ENCODE measurements around the gene KDM4B.

KDM4B gene

DNA sequence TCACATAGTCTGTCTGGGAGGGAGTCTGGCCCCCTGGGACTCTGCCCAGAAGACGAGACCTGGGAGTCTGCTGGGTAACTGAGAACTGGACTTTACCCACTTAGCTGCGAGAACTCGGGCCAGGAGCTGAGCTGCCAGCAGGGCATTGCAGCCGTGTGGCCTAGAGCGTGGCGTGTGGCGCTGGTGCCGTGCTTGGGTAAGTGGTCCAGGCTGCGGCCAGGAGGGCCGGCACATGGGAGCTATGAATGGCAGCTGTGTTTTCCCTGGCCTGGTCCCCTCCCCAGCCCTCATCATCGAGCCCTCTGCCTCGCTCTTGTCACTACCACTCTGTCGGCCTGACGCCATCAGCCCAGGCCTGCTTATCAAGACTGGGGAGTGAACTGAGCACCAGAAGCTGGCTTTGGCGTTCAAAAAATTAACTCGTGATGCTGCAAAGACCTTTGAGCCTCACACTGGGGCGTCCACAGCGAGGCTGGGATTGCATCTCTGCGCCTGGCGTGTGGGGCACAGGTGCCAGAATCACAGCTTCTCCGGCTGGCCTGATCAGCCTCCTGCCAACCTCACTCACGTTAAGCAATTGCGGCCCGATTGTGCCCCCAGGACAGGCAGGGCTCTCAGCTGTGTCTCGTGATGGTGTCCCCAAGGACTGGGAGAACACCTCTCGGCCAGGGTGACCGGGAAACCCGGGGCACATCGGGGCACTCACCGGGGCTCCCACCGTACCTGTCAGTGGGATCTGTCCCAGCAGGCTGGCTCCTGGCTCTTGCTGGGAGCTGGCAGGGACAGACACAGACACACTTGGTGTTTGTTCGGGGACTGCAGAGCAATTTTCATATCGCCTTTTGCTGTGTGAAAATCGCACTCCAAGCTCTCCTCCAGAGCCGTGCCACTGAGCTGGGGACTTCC is 85.9 kb downstream of the KDM4B start:
- no peak overlapping the region for H3K27ac ChIP-seq
- TF ChIP-seq CTCF (conservative IDR thresholded peaks at IDR 0.05) (no peak), ZFX (IDR thresholded peaks at IDR 0.05) (no peak)

GRCh38 chr19:5055457-5055776 is 86.5 kb downstream of the KDM4B start:
- no peak overlapping the region for H3K27ac ChIP-seq
- no peak for TF ChIP-seq CTCF (conservative IDR thresholded peaks at IDR 0.05)
- TF ChIP-seq ZFX (IDR thresholded peaks at IDR 0.05), result no peak

GRCh38 chr19:5057860-5058259 is 88.9 kb downstream of the KDM4B start:
- TF ChIP-seq ZFX (IDR thresholded peaks at IDR 0.05) (no peak), CTCF (conservative IDR thresholded peaks at IDR 0.05) (no peak)

DNA sequence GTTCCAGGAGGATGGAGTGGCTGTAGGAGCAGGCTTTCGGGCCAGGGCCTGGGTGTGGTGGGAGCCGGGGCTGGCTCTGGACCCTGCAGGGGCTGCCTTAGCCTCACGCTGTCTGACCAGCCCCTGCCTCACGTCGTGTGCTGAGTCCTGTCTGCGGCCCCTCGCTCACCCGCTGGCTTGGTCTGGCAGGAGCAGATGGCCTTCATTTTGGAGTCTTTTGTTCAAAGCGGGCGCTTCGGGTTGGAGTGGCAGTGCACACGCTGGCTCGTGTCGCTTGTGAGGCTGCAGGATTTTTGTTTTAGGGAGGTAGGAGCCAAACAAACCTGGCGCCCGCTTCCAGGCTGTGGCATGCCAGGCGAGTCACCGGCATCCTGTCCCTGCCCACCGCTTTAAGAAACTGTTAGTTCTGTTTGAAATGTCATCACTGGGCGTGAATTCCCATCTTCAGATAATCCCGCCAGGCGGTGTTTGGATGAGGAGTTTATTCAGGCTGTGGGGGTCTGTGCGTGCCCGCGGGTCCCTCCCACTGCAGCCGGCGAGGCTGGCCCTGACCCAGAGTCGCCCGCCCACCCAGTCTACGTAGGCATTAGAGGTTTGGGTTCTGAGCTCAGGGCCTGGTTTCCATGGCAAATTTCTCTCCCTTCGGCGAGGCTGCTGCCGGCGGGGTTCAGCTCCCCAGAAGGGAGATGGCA is 89.8 kb downstream of the KDM4B start:
- H3K27ac ChIP-seq, result no peak overlapping the region
- TF ChIP-seq ZFX (IDR thresholded peaks at IDR 0.05), result no peak
- TF ChIP-seq CTCF (conservative IDR thresholded peaks at IDR 0.05), result no peak

More at GRCh38 chr19:5057860-5058259, 88.9 kb downstream of the KDM4B start:
- no peak overlapping the region for H3K27ac ChIP-seq

GRCh38 chr19:5059213-5059574 is 90.3 kb downstream of the KDM4B start:
- H3K27ac ChIP-seq, result no peak overlapping the region
- TF ChIP-seq ZFX (IDR thresholded peaks at IDR 0.05) (no peak), CTCF (conservative IDR thresholded peaks at IDR 0.05) (no peak)

GRCh38 chr19:5059793-5060192 is 90.9 kb downstream of the KDM4B start:
- no peak overlapping the region for H3K27ac ChIP-seq
- no peak for TF ChIP-seq ZFX (IDR thresholded peaks at IDR 0.05)
- no peak for TF ChIP-seq CTCF (conservative IDR thresholded peaks at IDR 0.05)

- no peak for TF ChIP-seq CTCF (conservative IDR thresholded peaks at IDR 0.05)
- no peak for TF ChIP-seq ZFX (IDR thresholded peaks at IDR 0.05)
- no peak overlapping the region for H3K27ac ChIP-seq
These were observed 93.3 kb downstream of the KDM4B start for GRCh38 chr19:5062195-5062594.

Measured in C4-2B (cell line).